ENCODE results near the gene AMPD1. TPM values are rescaled to one million over a fixed set of nuclear protein-coding genes. Genes with fewer than 3 reads are reported as not detected.

The AMPD1 gene
- total RNA-seq = not detected in 2 replicates

DNA sequence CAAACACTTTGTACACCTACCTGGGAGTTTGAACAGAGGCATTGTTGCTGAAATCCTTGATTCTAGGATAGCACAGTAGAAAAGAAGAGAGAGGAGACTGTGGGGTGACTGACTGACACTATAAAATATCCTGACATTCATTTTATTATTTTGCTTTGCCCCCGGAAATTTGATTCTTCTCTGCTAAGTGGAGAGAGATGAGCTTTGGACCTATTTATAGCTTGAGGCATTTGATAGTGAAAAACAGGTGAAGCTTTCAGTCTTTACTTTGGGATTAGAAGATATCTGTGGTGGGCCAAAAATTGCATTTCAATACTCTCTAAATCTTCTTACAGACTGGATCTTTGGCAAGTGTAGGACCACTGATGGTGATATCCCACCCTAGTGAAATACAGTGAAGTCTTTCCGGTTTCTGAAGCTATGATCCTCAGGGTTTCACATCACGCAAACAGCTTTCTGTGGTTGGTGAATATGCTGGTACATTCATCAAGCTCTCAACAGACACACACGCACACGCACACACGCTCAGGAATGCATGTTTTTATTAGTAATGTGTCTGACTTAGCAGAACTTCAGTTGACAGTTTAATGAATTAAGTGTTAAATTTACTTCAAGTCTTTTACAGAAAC lies at the start of gene AMPD1:
TSS of gene AMPD1 (minus strand) at position 117 of the 629 bp plus-strand sequence. CDS start at position 42, 75 bp downstream.

DNA sequence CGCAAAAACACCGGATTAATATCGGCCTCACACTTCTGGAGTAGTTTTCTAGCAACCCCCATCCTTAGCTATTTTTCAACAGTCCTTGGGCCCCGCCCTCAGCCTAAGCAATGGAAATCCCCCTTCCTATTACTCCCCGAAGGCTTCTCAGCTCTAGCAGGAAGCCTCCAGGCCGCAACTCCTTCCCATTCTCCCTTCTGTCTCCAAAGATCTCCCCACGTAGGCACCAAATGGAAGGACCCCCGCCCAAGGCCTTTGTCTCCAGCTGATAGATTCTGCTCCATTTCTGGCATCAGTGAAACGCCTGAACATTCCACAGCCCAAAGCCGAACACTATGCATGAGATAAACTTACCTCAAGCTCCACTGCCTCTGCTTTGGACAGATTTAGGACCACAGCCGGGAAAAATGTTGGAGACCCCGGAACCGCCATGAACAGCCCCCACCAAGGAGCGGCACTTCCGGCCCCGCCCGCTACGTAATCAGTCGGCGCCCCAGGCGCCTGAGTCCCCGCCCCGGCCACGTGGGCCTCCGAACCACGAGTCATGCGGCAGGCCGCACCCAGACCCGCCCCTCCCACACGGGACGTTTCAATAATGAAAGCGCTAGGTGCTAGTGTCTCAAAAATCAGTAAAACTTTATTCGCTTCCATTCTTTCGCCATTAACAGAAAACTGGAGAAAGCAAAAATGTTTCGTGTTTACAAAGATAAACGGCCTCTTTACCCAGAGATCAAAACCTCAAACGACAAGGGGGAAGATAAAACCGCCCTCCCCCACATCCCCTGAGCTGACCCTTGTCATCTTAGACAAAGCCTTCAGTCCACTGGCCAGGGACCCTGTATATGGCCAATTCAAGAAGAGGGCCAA lies 21.2 kb upstream of the AMPD1 start, which contains the start of gene NRAS:
TSS of gene NRAS (minus strand) at position 468 of the 867 bp plus-strand sequence. CDS start 611 bp downstream, outside the sequence.

DNA sequence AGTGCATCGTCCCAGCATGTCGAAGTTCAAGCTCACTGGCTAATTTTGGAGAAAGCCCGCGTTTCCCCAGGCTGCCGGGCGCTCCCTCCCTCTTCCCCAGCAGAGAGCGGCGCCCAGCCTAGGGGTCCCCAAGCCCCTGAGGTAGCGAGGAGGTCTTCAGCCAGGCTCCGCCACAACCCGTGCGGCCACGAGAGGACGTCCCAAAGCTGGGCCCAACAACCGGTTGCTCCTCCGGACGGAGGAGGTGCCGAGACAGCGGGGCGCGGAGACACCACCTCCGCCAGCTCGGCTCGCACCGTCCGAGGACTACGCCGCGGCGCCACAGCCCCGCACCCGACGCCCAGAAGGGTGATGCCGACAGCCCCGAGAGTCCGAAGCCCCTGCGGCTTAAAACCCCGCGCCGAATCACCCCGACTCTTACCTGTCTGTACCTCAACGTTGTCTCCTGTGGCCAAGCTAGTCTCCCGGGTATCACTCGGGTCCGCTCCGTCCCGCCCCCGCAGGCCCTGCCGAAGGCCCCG lies 25.7 kb downstream of the AMPD1 start, which contains the start of gene DENND2C:
TSS of gene DENND2C (minus strand) at position 488 of the 521 bp plus-strand sequence. CDS start 44,065 bp downstream, outside the sequence.

Small RNA genes within 50 kb of the gene (small RNA-seq; reads per million reads assigned to genes)
- gene RN7SL432P (not detected), gene RNY1P13 (not detected)

Other genes starting within 250 kb of the AMPD1 start
- 52.6 and 56.3 TPM in 2 replicates for gene TRIM33, start 184.3 kb downstream of the AMPD1 start, total RNA-seq
- gene BCAS2, start 113.9 kb downstream of the AMPD1 start, total RNA-seq = 54.8 and 60.5 TPM in 2 replicates
- gene DENND2C, start 25.5 kb downstream of the AMPD1 start, total RNA-seq = 0.86 and 1.3 TPM in 2 replicates
- 164 and 186 TPM in 2 replicates for gene NRAS, start 21.2 kb upstream of the AMPD1 start, total RNA-seq
- gene CSDE1, start 62.4 kb upstream of the AMPD1 start, total RNA-seq = 579 and 580 TPM in 2 replicates
- 51.9 and 53.7 TPM in 2 replicates for gene SIKE1, start 85.1 kb upstream of the AMPD1 start, total RNA-seq
- not detected in 2 replicates for gene SYCP1, start 159.3 kb upstream of the AMPD1 start, total RNA-seq

All from thoracic aorta endothelial cell (primary cell).